Fibroblast of lung (primary cell): Measurements from ENCODE around the gene EYA2.

Experiments
- EZH2 ChIP-seq: IDR thresholded peaks from 2 replicates; pipeline ENCODE4 v1.5.1; 2012; ENCODE audit warnings: low read length, control low read depth, mild to moderate bottlenecking; ENCODE audit errors: missing control alignments
- TF ChIP-seq, protein P1 (sequence below), 2 donors: IDR thresholded peaks in 1 of 2; conservative IDR thresholded peaks in 1 of 2; 1 replicate in 1 of 2; 2 replicates in 1 of 2; pipeline ENCODE4 v1.5.1; 2011 to 2012; ENCODE audit warnings: low read length in 2 of 2, control low read depth in 1 of 2, inconsistent platforms in 1 of 2, low read depth in 1 of 2, mild to moderate bottlenecking in 1 of 2

DNA sequence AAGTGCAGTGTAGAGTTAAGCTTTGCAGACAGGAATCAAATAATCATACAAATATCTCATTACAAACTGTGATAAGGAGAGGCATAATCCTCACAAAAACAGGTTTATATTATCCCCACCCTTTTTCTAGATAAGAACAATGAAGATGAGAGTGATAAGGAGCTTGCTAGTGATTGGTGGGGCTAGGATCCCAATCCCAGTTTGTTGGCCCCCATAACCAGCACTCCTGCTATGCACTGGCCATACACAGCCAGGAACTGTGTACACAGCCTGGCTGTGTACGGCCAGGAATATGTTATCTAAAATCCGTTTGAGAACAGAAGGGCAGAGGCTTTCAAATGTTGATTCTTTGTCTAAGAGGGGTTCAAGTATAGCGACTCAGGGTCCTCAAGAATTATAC is 180.6 kb downstream of the EYA2 start:
- TF ChIP-seq, protein P1, sequence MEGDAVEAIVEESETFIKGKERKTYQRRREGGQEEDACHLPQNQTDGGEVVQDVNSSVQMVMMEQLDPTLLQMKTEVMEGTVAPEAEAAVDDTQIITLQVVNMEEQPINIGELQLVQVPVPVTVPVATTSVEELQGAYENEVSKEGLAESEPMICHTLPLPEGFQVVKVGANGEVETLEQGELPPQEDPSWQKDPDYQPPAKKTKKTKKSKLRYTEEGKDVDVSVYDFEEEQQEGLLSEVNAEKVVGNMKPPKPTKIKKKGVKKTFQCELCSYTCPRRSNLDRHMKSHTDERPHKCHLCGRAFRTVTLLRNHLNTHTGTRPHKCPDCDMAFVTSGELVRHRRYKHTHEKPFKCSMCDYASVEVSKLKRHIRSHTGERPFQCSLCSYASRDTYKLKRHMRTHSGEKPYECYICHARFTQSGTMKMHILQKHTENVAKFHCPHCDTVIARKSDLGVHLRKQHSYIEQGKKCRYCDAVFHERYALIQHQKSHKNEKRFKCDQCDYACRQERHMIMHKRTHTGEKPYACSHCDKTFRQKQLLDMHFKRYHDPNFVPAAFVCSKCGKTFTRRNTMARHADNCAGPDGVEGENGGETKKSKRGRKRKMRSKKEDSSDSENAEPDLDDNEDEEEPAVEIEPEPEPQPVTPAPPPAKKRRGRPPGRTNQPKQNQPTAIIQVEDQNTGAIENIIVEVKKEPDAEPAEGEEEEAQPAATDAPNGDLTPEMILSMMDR (conservative IDR thresholded peaks at IDR 0.05 in 1 of 2, IDR thresholded peaks at IDR 0.05 in 1 of 2; ENCODE audit: low read depth in 1 of 2, low read length in 2 of 2), result no peak
- no peak for TF ChIP-seq EZH2
